Endodermal cell (in vitro differentiated cells): ENCODE data around the gene PTPN14. TPM values are rescaled to one million over a fixed set of nuclear protein-coding genes. Genes with fewer than 3 reads are reported as not detected.
A peak's percentile ranks its signal among the peaks of the same experiment; 100 is the strongest.
"Not testable (repeated sequence)": the region's sequence is repeated elsewhere in the genome, so short reads cannot be mapped to it uniquely, and the experiment has no call there.

Experiments
- DNase-seq: peaks from one replicate; pipeline ENCODE4 v3.0.0-alpha.2; 2017
- H3K27ac ChIP-seq: 2 replicates; pipeline ENCODE4 v1.5.1; 2013; ENCODE audit warnings: mild to moderate bottlenecking, low read depth, low read length, moderate library complexity
- H3K27me3 ChIP-seq: 2 replicates; pipeline ENCODE4 v1.6.1; 2013; ENCODE audit warnings: mild to moderate bottlenecking, low read length, moderate library complexity; ENCODE audit not compliant: insufficient read depth, control insufficient read depth, poor library complexity, severe bottlenecking
- H3K36me3 ChIP-seq: 2 replicates; pipeline ENCODE4 v1.7.0; 2013; ENCODE audit warnings: mild to moderate bottlenecking, low read length, moderate library complexity; ENCODE audit not compliant: control insufficient read depth, insufficient read depth
- H3K4me1 ChIP-seq: one replicate; pipeline ENCODE4 v1.7.0; 2013; ENCODE audit warnings: low read length; ENCODE audit not compliant: control insufficient read depth, insufficient read depth
- H3K4me3 ChIP-seq: 2 replicates; pipeline ENCODE4 v1.5.1; 2013; ENCODE audit warnings: mild to moderate bottlenecking, low read length, moderate library complexity
- H3K9ac ChIP-seq: 2 replicates; pipeline ENCODE4 v1.6.1; 2013; ENCODE audit warnings: mild to moderate bottlenecking, low read length, moderate library complexity; ENCODE audit not compliant: poor library complexity, severe bottlenecking; ENCODE audit errors: extremely low read depth
- H3K9me3 ChIP-seq: 2 replicates; pipeline ENCODE4 v1.6.1; 2013; ENCODE audit warnings: mild to moderate bottlenecking, low read length, moderate library complexity; ENCODE audit not compliant: control insufficient read depth
- H3K27ac Mint-ChIP-seq: 2 replicates; pipeline ENCODE4 v1.8.0; 2020; ENCODE audit warnings: mixed read lengths
- H3K27me3 Mint-ChIP-seq: 2 replicates; pipeline ENCODE4 v1.8.0; 2021; ENCODE audit warnings: mild to moderate bottlenecking, mixed read lengths; ENCODE audit not compliant: insufficient read depth
- H3K36me3 Mint-ChIP-seq: 2 replicates; pipeline ENCODE4 v1.8.0; 2020; ENCODE audit warnings: low read depth, mixed read lengths
- H3K4me1 Mint-ChIP-seq: 2 replicates; pipeline ENCODE4 v1.8.0; 2020; ENCODE audit warnings: mixed read lengths
- H3K4me3 Mint-ChIP-seq: 2 replicates; pipeline ENCODE4 v1.8.0; 2020; ENCODE audit warnings: mild to moderate bottlenecking, moderate library complexity, mixed read lengths
- H3K9me3 Mint-ChIP-seq: 2 replicates; pipeline ENCODE4 v1.8.0; 2020; ENCODE audit warnings: mild to moderate bottlenecking, mixed read lengths
- CTCF ChIP-seq: fragments of 200-600 bp; sonication (generic); conservative IDR thresholded peaks from 2 replicates; pipeline ENCODE4 v1.5.0; 2021; ENCODE audit warnings: antibody characterized with exemption, mild to moderate bottlenecking
- WGBS, 2 experiments: methylation state at CpG; one replicate each; pipeline versions ENCODE4 v1.1.5 to v1.1.7; 2013; ENCODE audit warnings: missing lambda C conversion rate in 2 of 2, mixed read lengths in 1 of 2; ENCODE audit not compliant: insufficient coverage in 1 of 2, insufficient read length in 1 of 2; 5-methylcytosine and 5-hydroxymethylcytosine counted together
- total RNA-seq, 2 donors: library from RNA; stranded (reverse); fragmentation: NEBNext Ultra II Directional in 1 of 2; extraction: Animal tissue kit (Norgen Biotek cat#: 25700) in 1 of 2; gene quantifications; 2 replicates in 1 of 2; 3 replicates in 1 of 2; pipeline ENCODE4 v1.2.1, GENCODE V29; 2021

The PTPN14 gene
- total RNA-seq, 2 donors from 2014 or later = 72.6 to 93.2 TPM

GRCh38 chr1:214494706-214495105 is 56.7 kb downstream of the PTPN14 start:
- no peak overlapping the region for H3K4me3 Mint-ChIP-seq

GRCh38 chr1:214494179-214494578 is 57.2 kb downstream of the PTPN14 start:
- H3K36me3 ChIP-seq = peaks cover 11% of the 10 kb centered on the region
- H3K9me3 ChIP-seq, H3K27ac ChIP-seq, H3K9ac ChIP-seq, H3K4me3 Mint-ChIP-seq, H3K27me3 Mint-ChIP-seq, DNase-seq, H3K36me3 Mint-ChIP-seq, H3K4me1 ChIP-seq, H3K27ac Mint-ChIP-seq, H3K27me3 ChIP-seq, H3K9me3 Mint-ChIP-seq, H3K4me3 ChIP-seq: not testable (repeated sequence)
- H3K4me1 Mint-ChIP-seq = peaks cover 32% of the 10 kb centered on the region
- 96 to 97% methylated on average over 5 to 6 of the region's 6 CpGs for WGBS, 2 experiments

More at GRCh38 chr1:214494706-214495105, 56.7 kb downstream of the PTPN14 start:
- Mint-ChIP-seq H3K27ac (no peak overlapping the region), H3K9me3 (no peaks in the 10 kb centered on the region), H3K4me1 (peaks cover 32% of the 10 kb centered on the region), H3K36me3 (peaks cover 4% of the 10 kb centered on the region), H3K27me3 (no peaks in the 10 kb centered on the region)
- no peak for DNase-seq
- peaks cover 3% of the 10 kb centered on the region for H3K4me1 ChIP-seq
- no peaks in the 10 kb centered on the region for H3K27me3 ChIP-seq
- no peak overlapping the region for H3K9ac ChIP-seq
- peaks cover 7% of the 10 kb centered on the region for H3K36me3 ChIP-seq
- H3K4me3 ChIP-seq = no peak overlapping the region
- 0 to 45% methylated on average over 1 to 2 of the region's 2 CpGs for WGBS, 2 experiments
- no peaks in the 10 kb centered on the region for H3K9me3 ChIP-seq
- no peak for TF ChIP-seq CTCF
- no peak overlapping the region for H3K27ac ChIP-seq

- Histone ChIP-seq H3K4me3 (no peak overlapping the region), H3K9me3 (no peaks in the 10 kb centered on the region), H3K9ac (no peak overlapping the region), H3K27me3 (no peaks in the 10 kb centered on the region), H3K4me1 (peaks cover 2% of the 10 kb centered on the region), H3K36me3 (peaks cover 14% of the 10 kb centered on the region), H3K27ac (no peak overlapping the region)
- H3K27ac Mint-ChIP-seq = peak overlapping the region; percentile 50
- WGBS, 2 experiments = 92 to 93% methylated on average over 5 to 7 of the region's 7 CpGs
- DNase-seq = no peak
- H3K36me3 Mint-ChIP-seq = peaks cover 4% of the 10 kb centered on the region
- no peaks in the 10 kb centered on the region for H3K9me3 Mint-ChIP-seq
- no peak overlapping the region for H3K4me3 Mint-ChIP-seq
- H3K4me1 Mint-ChIP-seq = peaks cover 33% of the 10 kb centered on the region
- no peaks in the 10 kb centered on the region for H3K27me3 Mint-ChIP-seq
- TF ChIP-seq CTCF = no peak
Measured at GRCh38 chr1:214493126-214493796, 58.1 kb downstream of the PTPN14 start.
